IMR-90 (cell line): ENCODE measurements around the gene SP140L. TPM values are rescaled to one million over a fixed set of nuclear protein-coding genes. Genes with fewer than 3 reads are reported as not detected.

Experiments
- ATAC-seq: fragments of 200-7000 bp; cut with Tn5 transposase; 2 replicates; pipeline ENCODE4 v1.9.1; 2020; ENCODE audit warnings: low read depth, mild to moderate bottlenecking, moderate library complexity
- BruUV-seq: library from RNA; stranded (reverse); fragments of 400-500 nt; replicated peaks from 2 replicates; lab custom pipeline; 2021; lab: Mats Ljungman, UMichigan
- CTCF ChIA-PET: fragments of 300-600 bp; formaldehyde crosslinking; extraction: SDS; loops from one replicate; lab custom pipeline; 2021; ENCODE audit warnings: antibody characterized with exemption; lab: Yijun Ruan, JAX
- POLR2A ChIA-PET: fragments of 300-600 bp; sonication (Branson Sonifier 250); formaldehyde crosslinking; loops from one replicate; lab custom pipeline; 2022; ENCODE audit warnings: antibody characterized with exemption; ENCODE audit not compliant: unreplicated experiment; lab: Charles Lee
- DNase-seq: peaks from one replicate; pipeline ENCODE4 v3.0.0; 2013
- H2AFZ ChIP-seq: replicated peaks from 2 replicates; pipeline ENCODE3; 2013; ENCODE audit warnings: low read length, mild to moderate bottlenecking; ENCODE audit not compliant: poor library complexity
- H2AK5ac ChIP-seq: 2 replicates; pipeline ENCODE4 v1.6.1; 2013; ENCODE audit warnings: low read depth, low read length, inconsistent platforms
- H2AK9ac ChIP-seq: replicated peaks from 2 replicates; pipeline ENCODE3; 2013; ENCODE audit warnings: mild to moderate bottlenecking, low read depth, low read length, moderate library complexity; ENCODE audit not compliant: poor library complexity
- H2BK120ac ChIP-seq: 2 replicates; pipeline ENCODE4 v1.6.1; 2013; ENCODE audit warnings: low read depth, low read length, inconsistent platforms
- H2BK15ac ChIP-seq: 3 replicates; pipeline ENCODE4 v1.6.1; 2013; ENCODE audit warnings: low read depth, low read length, inconsistent platforms
- H2BK20ac ChIP-seq: 2 replicates; pipeline ENCODE4 v1.6.1; 2013; ENCODE audit warnings: low read depth, mild to moderate bottlenecking, inconsistent platforms, low read length, moderate library complexity
- H2BK5ac ChIP-seq: 2 replicates; pipeline ENCODE4 v1.6.1; 2013; ENCODE audit warnings: mild to moderate bottlenecking, low read depth, low read length, inconsistent platforms; ENCODE audit not compliant: poor library complexity, severe bottlenecking
- H3K14ac ChIP-seq: replicated peaks from 2 replicates; pipeline ENCODE4 v1.6.1; 2013; ENCODE audit warnings: low read depth, low read length, inconsistent platforms
- H3K18ac ChIP-seq: 2 replicates; pipeline ENCODE4 v1.6.1; 2013; ENCODE audit warnings: low read depth, low read length, control low read depth
- H3K23ac ChIP-seq: 2 replicates; pipeline ENCODE4 v1.6.1; 2013; ENCODE audit warnings: low read depth, low read length, inconsistent platforms
- H3K27ac ChIP-seq: 2 replicates; pipeline ENCODE4 v1.5.1; 2013; ENCODE audit warnings: mild to moderate bottlenecking, control low read depth, low read length; ENCODE audit not compliant: insufficient read depth
- H3K27me3 ChIP-seq: 2 replicates; pipeline ENCODE4 v1.6.1; 2013; ENCODE audit warnings: low read length; ENCODE audit not compliant: control insufficient read depth, insufficient read depth
- H3K36me3 ChIP-seq: 2 replicates; pipeline ENCODE4 v1.6.1; 2013; ENCODE audit warnings: low read length, mixed read lengths; ENCODE audit not compliant: control insufficient read depth, insufficient read depth
- H3K4ac ChIP-seq: 2 replicates; pipeline ENCODE4 v1.6.1; 2013; ENCODE audit warnings: low read depth, low read length, inconsistent platforms
- H3K4me1 ChIP-seq: 2 replicates; pipeline ENCODE4 v1.6.1; 2013; ENCODE audit warnings: low read length, mixed read lengths; ENCODE audit not compliant: control insufficient read depth, insufficient read depth
- H3K4me2 ChIP-seq: 2 replicates; pipeline ENCODE4 v1.6.1; 2013; ENCODE audit warnings: low read depth, mild to moderate bottlenecking, control low read depth, low read length, moderate library complexity
- H3K4me3 ChIP-seq: 2 replicates; pipeline ENCODE4 v1.5.1; 2013; ENCODE audit warnings: low read depth, mild to moderate bottlenecking, control low read depth, low read length, moderate library complexity; ENCODE audit not compliant: insufficient read depth
- H3K56ac ChIP-seq: 2 replicates; pipeline ENCODE4 v1.6.1; 2013; ENCODE audit warnings: low read length, inconsistent platforms; ENCODE audit not compliant: insufficient read depth; ENCODE audit errors: extremely low read depth
- H3K79me1 ChIP-seq, 2 experiments: 2 replicates each; pipeline ENCODE4 v1.6.1; 2013; ENCODE audit warnings: low read length in 2 of 2, inconsistent platforms in 1 of 2, low read depth in 1 of 2
- H3K9ac ChIP-seq: 2 replicates; pipeline ENCODE4 v1.6.1; 2013; ENCODE audit warnings: low read depth, low read length, control low read depth
- H3K9me1 ChIP-seq: 2 replicates; pipeline ENCODE4 v1.6.1; 2013; ENCODE audit warnings: low read length, inconsistent platforms; ENCODE audit not compliant: insufficient read depth
- H3K9me3 ChIP-seq: 2 replicates; pipeline ENCODE4 v1.6.1; 2013; ENCODE audit warnings: low read length; ENCODE audit not compliant: control insufficient read depth, insufficient read depth
- H4K20me1 ChIP-seq: 2 replicates; pipeline ENCODE4 v1.6.1; 2013; ENCODE audit warnings: low read length, inconsistent platforms; ENCODE audit not compliant: insufficient read depth
- H4K5ac ChIP-seq: 2 replicates; pipeline ENCODE4 v1.6.1; 2013; ENCODE audit warnings: mild to moderate bottlenecking, low read depth, low read length, control low read depth
- H4K8ac ChIP-seq, 2 experiments: 2 replicates each; pipeline ENCODE4 v1.6.1; 2013; ENCODE audit warnings: low read depth in 2 of 2, low read length in 2 of 2, control low read depth in 1 of 2, inconsistent platforms in 1 of 2
- H4K91ac ChIP-seq: 2 replicates; pipeline ENCODE4 v1.6.1; 2013; ENCODE audit warnings: low read depth, low read length, inconsistent platforms; ENCODE audit not compliant: insufficient read depth
- BHLHE40 ChIP-seq: fragments of 150-350 bp; IDR thresholded peaks from 2 replicates; pipeline ENCODE4 v1.6.1; 2016; ENCODE audit warnings: mild to moderate bottlenecking, low read depth, low read length
- FOS ChIP-seq: fragments of 150-350 bp; IDR thresholded peaks from 2 replicates; pipeline ENCODE4 v1.6.1; 2016; ENCODE audit warnings: low read depth, low read length
- MAFK ChIP-seq: IDR thresholded peaks from 2 replicates; pipeline ENCODE4 v1.6.1; 2012; ENCODE audit warnings: low read depth, low read length, improper control_type of control experiment
- MAZ ChIP-seq: IDR thresholded peaks from 2 replicates; pipeline ENCODE4 v1.6.1; 2012; ENCODE audit warnings: low read depth, mild to moderate bottlenecking, low read length, improper control_type of control experiment, moderate library complexity, borderline replicate concordance
- MXI1 ChIP-seq: IDR thresholded peaks from 2 replicates; pipeline ENCODE4 v1.6.1; 2012; ENCODE audit warnings: low read depth, mild to moderate bottlenecking, low read length, moderate library complexity, borderline replicate concordance
- RCOR1 ChIP-seq: IDR thresholded peaks from 2 replicates; pipeline ENCODE4 v1.6.1; 2012; ENCODE audit warnings: mild to moderate bottlenecking, low read length, improper control_type of control experiment; ENCODE audit not compliant: insufficient replicate concordance
- SMC3 ChIP-seq: fragments of 150-350 bp; IDR thresholded peaks from 2 replicates; pipeline ENCODE4 v1.6.1; 2016; ENCODE audit warnings: low read depth, mild to moderate bottlenecking, antibody characterized with exemption, low read length, moderate library complexity
- WGBS, 2 experiments: methylation state at CpG; one replicate each; pipeline versions ENCODE4 v1.1.5 to v1.1.7; 2013; ENCODE audit warnings: missing lambda C conversion rate in 2 of 2; ENCODE audit not compliant: insufficient read length in 1 of 2; ENCODE audit errors: extremely low coverage in 2 of 2; 5-methylcytosine and 5-hydroxymethylcytosine counted together
- dilution Hi-C: fragments of 300-500 bp; cut with HindIII; formaldehyde crosslinking; loops from one replicate; pipeline ENCODE4 v1.14.3; 2018; ENCODE audit warnings: low sequenced_read_pairs; ENCODE audit not compliant: unreplicated experiment
- in situ Hi-C: fragments of 300-500 bp; cut with MboI; formaldehyde crosslinking; loops from 3 replicates; pipeline ENCODE4 v1.14.3; 2019; ENCODE audit warnings: low sequenced_read_pairs, inconsistent platforms, mixed read lengths
- intact Hi-C: fragments of 100-400 bp; cut with micrococcal nuclease; formaldehyde crosslinking; loops from 2 replicates; pipeline ENCODE4 v1.10.0; 2022
- polyA plus RNA-seq, 3 experiments: library from polyadenylated mRNA; depleted of rRNA; stranded (reverse); fragments of >200 nt; gene quantifications; 2 replicates each; pipeline ENCODE4 v1.2.3, GENCODE V29; 2012; ENCODE audit warnings: low replicate concordance in 1 of 3
- total RNA-seq: library from RNA; depleted of rRNA; stranded (reverse); fragments of >200 nt; gene quantifications from 2 replicates; pipeline ENCODE4 v1.2.3, GENCODE V29; 2012
- TF ChIP-seq, protein P1 (sequence below): conservative IDR thresholded peaks from 2 replicates; pipeline ENCODE4 v1.5.1; 2012; ENCODE audit warnings: mild to moderate bottlenecking, low read depth, low read length, improper control_type of control experiment

Gene SP140L
- total and polyA plus RNA-seq, 2 of the 4 experiments (the other 2 are of a cell fraction) = 5.4 to 11.2 TPM

DNA sequence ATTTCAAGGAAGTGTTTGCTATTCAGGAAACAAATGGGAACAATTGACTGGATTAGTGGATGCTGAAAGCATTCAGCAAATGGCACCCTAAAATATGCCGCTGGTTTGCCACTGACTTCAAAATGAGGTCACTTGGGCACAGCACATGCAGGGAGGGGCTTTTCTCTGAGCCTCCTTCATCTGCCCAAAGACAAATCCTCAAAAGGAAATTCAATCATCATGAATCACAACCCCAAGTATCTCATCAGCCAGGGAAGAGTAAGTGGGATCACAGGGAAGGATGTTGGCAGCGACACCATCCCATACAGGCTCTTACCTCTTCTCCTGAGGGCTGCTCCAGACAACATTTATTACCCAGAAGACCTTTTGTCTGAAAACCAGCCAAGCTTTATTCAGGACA lies 14.4 kb upstream of the SP140L start:
- intact Hi-C loops (no loop called here), dilution Hi-C loops (no loop called here), in situ Hi-C loops (no loop called here)
- H2AFZ ChIP-seq = no peak overlapping the region
- no peak overlapping the region for H3K4ac ChIP-seq
- ChIA-PET CTCF (interaction anchor here (1.0 kb wide), 1 partner anchor 304 kb away, joined by 3 read pairs; no protein-coding TSS in a partner anchor), POLR2A (no interaction called here)
- H4K8ac ChIP-seq = no peak overlapping the region
- H3K27ac ChIP-seq = no peak overlapping the region
- H2AK5ac ChIP-seq = no peak overlapping the region
- no peak overlapping the region for H4K91ac ChIP-seq
- H3K27me3 ChIP-seq = no peaks in the 10 kb centered on the region
- H2BK5ac ChIP-seq = no peak overlapping the region
- peaks cover 2% of the 10 kb centered on the region; the same call in 1 of the 2 replicates for H3K4me1 ChIP-seq
- H3K36me3 ChIP-seq = no peaks in the 10 kb centered on the region
- no peaks in the 10 kb centered on the region for H3K9me3 ChIP-seq
- no peak overlapping the region for H3K9ac ChIP-seq
- peak; percentile 51 for DNase-seq
- H2AK9ac ChIP-seq = no peak overlapping the region
- no peak overlapping the region for H4K5ac ChIP-seq
- H3K79me1 ChIP-seq = no peaks in the 10 kb centered on the region
- H4K20me1 ChIP-seq = no peaks in the 10 kb centered on the region
- no peak for TF ChIP-seq MAZ
- TF ChIP-seq MXI1 = no peak
- TF ChIP-seq, protein P1, sequence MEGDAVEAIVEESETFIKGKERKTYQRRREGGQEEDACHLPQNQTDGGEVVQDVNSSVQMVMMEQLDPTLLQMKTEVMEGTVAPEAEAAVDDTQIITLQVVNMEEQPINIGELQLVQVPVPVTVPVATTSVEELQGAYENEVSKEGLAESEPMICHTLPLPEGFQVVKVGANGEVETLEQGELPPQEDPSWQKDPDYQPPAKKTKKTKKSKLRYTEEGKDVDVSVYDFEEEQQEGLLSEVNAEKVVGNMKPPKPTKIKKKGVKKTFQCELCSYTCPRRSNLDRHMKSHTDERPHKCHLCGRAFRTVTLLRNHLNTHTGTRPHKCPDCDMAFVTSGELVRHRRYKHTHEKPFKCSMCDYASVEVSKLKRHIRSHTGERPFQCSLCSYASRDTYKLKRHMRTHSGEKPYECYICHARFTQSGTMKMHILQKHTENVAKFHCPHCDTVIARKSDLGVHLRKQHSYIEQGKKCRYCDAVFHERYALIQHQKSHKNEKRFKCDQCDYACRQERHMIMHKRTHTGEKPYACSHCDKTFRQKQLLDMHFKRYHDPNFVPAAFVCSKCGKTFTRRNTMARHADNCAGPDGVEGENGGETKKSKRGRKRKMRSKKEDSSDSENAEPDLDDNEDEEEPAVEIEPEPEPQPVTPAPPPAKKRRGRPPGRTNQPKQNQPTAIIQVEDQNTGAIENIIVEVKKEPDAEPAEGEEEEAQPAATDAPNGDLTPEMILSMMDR = no peak
- no peak for TF ChIP-seq MAFK
- no peak for TF ChIP-seq BHLHE40
- no peak for TF ChIP-seq FOS
- no peak for TF ChIP-seq RCOR1
- TF ChIP-seq SMC3 = no peak
- H2BK15ac ChIP-seq = no peak overlapping the region
- no peak overlapping the region for H3K4me2 ChIP-seq
- H2BK20ac ChIP-seq = no peak overlapping the region
- no peak overlapping the region for H3K14ac ChIP-seq
- ATAC-seq = no peak
- no peak overlapping the region for H2BK120ac ChIP-seq
- WGBS, 2 experiments = no CpG with 5 or more reads among the region's 2 CpGs
- no peak overlapping the region for H3K4me3 ChIP-seq
- BruUV-seq = no TSS peak
- no peak overlapping the region for H3K18ac ChIP-seq
- H3K56ac ChIP-seq = no peak overlapping the region
- H3K23ac ChIP-seq = no peak overlapping the region
- H3K9me1 ChIP-seq = peaks cover 2% of the 10 kb centered on the region; the same call in 1 of the 2 replicates
